ENCODE results near the gene TTC13. TPM values are rescaled to one million over a fixed set of nuclear protein-coding genes. Genes with fewer than 3 reads are reported as not detected.

TTC13 gene
- total RNA-seq, 3 donors from 2014 or later (not counting 1 experiment from before 2014, with no cell fraction given) = 72.4 to 90.1 (median 80.4) TPM

DNA sequence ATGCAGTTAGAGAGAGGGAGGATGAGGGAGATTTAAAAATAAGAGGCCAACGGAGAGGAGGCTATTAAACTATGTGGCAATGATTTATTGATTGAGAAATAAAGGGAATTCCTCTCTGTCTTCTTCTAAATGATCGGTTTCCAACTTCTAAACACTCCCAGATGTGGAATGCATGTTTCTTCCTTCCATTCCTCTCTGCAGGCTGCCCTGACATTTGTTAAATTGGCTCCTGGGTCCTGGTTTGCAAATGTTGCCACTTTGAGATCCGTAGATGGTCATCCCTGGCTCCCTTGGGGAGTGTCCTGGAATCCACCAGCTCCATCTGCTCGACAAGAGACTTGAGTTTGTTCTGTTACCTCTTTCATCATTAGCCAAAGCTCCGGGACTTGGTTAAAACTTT is 100.1 kb downstream of the TTC13 start:
- TF ChIP-seq CTCF (IDR thresholded peaks at IDR 0.05) = no peak
- 55% methylated on average over 5 of the region's 5 CpGs for WGBS (ENCODE audit: insufficient coverage)
- intact Hi-C loops (cut with micrococcal nuclease) = no loop called here
- Histone ChIP-seq H3K4me1 (ENCODE audit: control insufficient read depth, insufficient read depth, low read length) (no peaks in the 10 kb centered on the region), H3K36me3 (ENCODE audit: control insufficient read depth, insufficient read depth, low read length) (no peaks in the 10 kb centered on the region), H3K9me3 (ENCODE audit: control insufficient read depth, insufficient read depth, low read length) (no peaks in the 10 kb centered on the region), H3K4me3 (ENCODE audit: low read length) (no peak overlapping the region), H3K27me3 (ENCODE audit: control insufficient read depth, insufficient read depth, low read length) (no peaks in the 10 kb centered on the region), H3K27ac (ENCODE audit: low read length) (no peak overlapping the region)
- H3K36me3 Mint-ChIP-seq = no peaks in the 10 kb centered on the region
- DNase-seq = no peak
- H3K4me3 Mint-ChIP-seq = no peak overlapping the region
- peaks cover 35 to 43% of the 10 kb centered on the region in 2 donors for H3K27me3 Mint-ChIP-seq (ENCODE audit: low read depth in 2 of 2)
- H3K4me1 Mint-ChIP-seq = no peaks in the 10 kb centered on the region
- H3K9me3 Mint-ChIP-seq = no peaks in the 10 kb centered on the region
- no peak for ATAC-seq
- H3K27ac Mint-ChIP-seq = no peak overlapping the region

DNA sequence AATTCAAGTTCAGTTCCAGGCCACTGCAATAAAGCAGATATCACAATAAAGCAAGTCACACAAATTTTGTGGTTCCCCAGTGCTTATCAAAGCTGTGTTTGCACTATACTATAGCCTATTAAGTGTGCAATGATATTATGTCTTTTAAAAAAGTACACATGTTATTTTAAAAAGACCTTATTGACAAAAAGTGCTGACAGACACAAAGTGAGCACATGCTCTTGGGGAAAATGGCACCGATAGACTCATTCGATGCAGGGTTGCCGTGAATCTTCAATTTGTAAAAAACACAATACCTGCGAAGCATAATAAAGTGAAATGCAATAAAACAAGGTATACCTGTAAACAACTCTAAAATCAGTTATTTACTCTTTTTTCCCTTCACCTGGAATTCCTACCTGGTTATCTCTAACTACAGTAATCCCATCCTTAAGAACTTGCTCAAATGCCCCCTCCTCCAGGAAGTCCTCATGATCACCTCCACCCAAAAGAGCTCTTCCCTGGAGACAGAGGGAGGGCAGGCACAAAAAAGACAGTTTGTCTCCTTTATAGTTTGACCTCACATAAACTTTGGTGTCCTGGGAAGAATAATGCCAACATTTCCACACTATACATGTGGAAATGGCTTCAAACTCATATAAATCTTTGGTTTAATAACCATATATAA is 100.6 kb downstream of the TTC13 start:
- no peak for TF ChIP-seq CTCF (IDR thresholded peaks at IDR 0.05)
- Mint-ChIP-seq H3K4me3 (no peak overlapping the region), H3K4me1 (no peaks in the 10 kb centered on the region), H3K9me3 (no peaks in the 10 kb centered on the region), H3K36me3 (no peaks in the 10 kb centered on the region), H3K27me3 (ENCODE audit: low read depth in 2 of 2) (peaks cover 35 to 42% of the 10 kb centered on the region in 2 donors), H3K27ac (no peak overlapping the region)
- ATAC-seq (no peak), DNase-seq (no peak)
- Histone ChIP-seq H3K9me3 (ENCODE audit: control insufficient read depth, insufficient read depth, low read length) (no peaks in the 10 kb centered on the region), H3K27me3 (ENCODE audit: control insufficient read depth, insufficient read depth, low read length) (no peaks in the 10 kb centered on the region), H3K4me3 (ENCODE audit: low read length) (no peak overlapping the region), H3K36me3 (ENCODE audit: control insufficient read depth, insufficient read depth, low read length) (no peaks in the 10 kb centered on the region), H3K4me1 (ENCODE audit: control insufficient read depth, insufficient read depth, low read length) (no peaks in the 10 kb centered on the region), H3K27ac (ENCODE audit: low read length) (no peak overlapping the region)
- intact Hi-C loops (cut with micrococcal nuclease) = no loop called here
- 96% methylated on average over 4 of the region's 4 CpGs for WGBS (ENCODE audit: insufficient coverage)

GRCh38 chr1:230877146-230877923 is 101.3 kb downstream of the TTC13 start:
- H3K27me3 Mint-ChIP-seq (ENCODE audit: low read depth in 2 of 2) = peaks cover 35 to 36% of the 10 kb centered on the region in 2 donors
- H3K27ac Mint-ChIP-seq = no peak overlapping the region
- 89% methylated on average over 14 of the region's 14 CpGs for WGBS (ENCODE audit: insufficient coverage)
- ATAC-seq = no peak
- H3K27ac ChIP-seq (ENCODE audit: low read length) = no peak overlapping the region
- intact Hi-C loops (cut with micrococcal nuclease) = no loop called here
- no peaks in the 10 kb centered on the region for H3K9me3 ChIP-seq (ENCODE audit: control insufficient read depth, insufficient read depth, low read length)
- H3K4me3 ChIP-seq (ENCODE audit: low read length) = no peak overlapping the region
- H3K36me3 ChIP-seq (ENCODE audit: control insufficient read depth, insufficient read depth, low read length) = no peaks in the 10 kb centered on the region
- H3K4me3 Mint-ChIP-seq = no peak overlapping the region
- DNase-seq = no peak
- H3K36me3 Mint-ChIP-seq = no peaks in the 10 kb centered on the region
- H3K9me3 Mint-ChIP-seq = no peaks in the 10 kb centered on the region
- H3K4me1 Mint-ChIP-seq = no peaks in the 10 kb centered on the region
- no peaks in the 10 kb centered on the region for H3K27me3 ChIP-seq (ENCODE audit: control insufficient read depth, insufficient read depth, low read length)
- TF ChIP-seq CTCF (IDR thresholded peaks at IDR 0.05) = no peak
- no peaks in the 10 kb centered on the region for H3K4me1 ChIP-seq (ENCODE audit: control insufficient read depth, insufficient read depth, low read length)

Data from natural killer cell (primary cell).